Heart left ventricle (tissue), 13 donors: ENCODE measurements around the gene TOR3A.

Experiments
- POLR2A ChIP-seq, 2 donors: fragments of 450-650 bp; IDR thresholded peaks; one replicate each; pipeline ENCODE4 v1.6.1; 2017; ENCODE audit warnings: antibody characterized with exemption in 2 of 2, mild to moderate bottlenecking in 2 of 2, moderate library complexity in 2 of 2
- TF ChIP-seq, protein P1 (sequence below), 12 donors: fragments of 200-600 bp; sonication (generic) in 4 of 12; IDR thresholded peaks; one replicate each; pipeline versions ENCODE4 v1.5.0 to v1.8.0; 2018 to 2022; ENCODE audit warnings: antibody characterized with exemption in 12 of 12, mild to moderate bottlenecking in 5 of 12
- donor health status: ischemic (EF 13 %, LVEDD 7.1; RV severe dilation, severe dysfunction).
- donor health status: DM: no; HTN: yes; CAD: no.
- donor health status: DM: no; HTN: no; CAD: no.
- donor health status: ischemic (EF 25% LVEDD 6.9; RV normal size, moderate dysfunction).
- donor health status: ischemic (EF 25% LVEDD 5.7; RV mildly dilated, moderate dysfunction).
- donor health status: ischemic (EF 35%, LVEDD 5.7; RV mildly dilated, moderate dysfunction).
- donor health status: nonischemic (EF 11% LVEDD 7.7; RV severe dilation, severe dysfunction).
- donor health status: DM: yes; HTN: yes; CAD: no.
- donor health status: PGD.
- donor health status: ischemic (EF 29% LVEDD 5.4; RV normal size, mild dysfunction).
- donor health status: nonischemic (EF 23%, LVEDD 6.1; RV moderate dilation, normal function).

GRCh38 chr1:179043907-179044306 is 38.0 kb upstream of the TOR3A start:
- TF ChIP-seq, protein P1, sequence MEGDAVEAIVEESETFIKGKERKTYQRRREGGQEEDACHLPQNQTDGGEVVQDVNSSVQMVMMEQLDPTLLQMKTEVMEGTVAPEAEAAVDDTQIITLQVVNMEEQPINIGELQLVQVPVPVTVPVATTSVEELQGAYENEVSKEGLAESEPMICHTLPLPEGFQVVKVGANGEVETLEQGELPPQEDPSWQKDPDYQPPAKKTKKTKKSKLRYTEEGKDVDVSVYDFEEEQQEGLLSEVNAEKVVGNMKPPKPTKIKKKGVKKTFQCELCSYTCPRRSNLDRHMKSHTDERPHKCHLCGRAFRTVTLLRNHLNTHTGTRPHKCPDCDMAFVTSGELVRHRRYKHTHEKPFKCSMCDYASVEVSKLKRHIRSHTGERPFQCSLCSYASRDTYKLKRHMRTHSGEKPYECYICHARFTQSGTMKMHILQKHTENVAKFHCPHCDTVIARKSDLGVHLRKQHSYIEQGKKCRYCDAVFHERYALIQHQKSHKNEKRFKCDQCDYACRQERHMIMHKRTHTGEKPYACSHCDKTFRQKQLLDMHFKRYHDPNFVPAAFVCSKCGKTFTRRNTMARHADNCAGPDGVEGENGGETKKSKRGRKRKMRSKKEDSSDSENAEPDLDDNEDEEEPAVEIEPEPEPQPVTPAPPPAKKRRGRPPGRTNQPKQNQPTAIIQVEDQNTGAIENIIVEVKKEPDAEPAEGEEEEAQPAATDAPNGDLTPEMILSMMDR (IDR thresholded peaks at IDR 0.05), result no peak
- no peak for TF ChIP-seq POLR2A (IDR thresholded peaks at IDR 0.05)
